GM12872 (cell line): ENCODE results near the gene CACNA2D3.

Experiments used
- CTCF ChIP-seq: IDR thresholded peaks from 3 replicates; pipeline ENCODE4 v1.5.1; 2011; ENCODE audit warnings: low read depth, mild to moderate bottlenecking, low read length, moderate library complexity; ENCODE audit not compliant: insufficient read depth

CACNA2D3 gene

GRCh38 chr3:54954521-54954920 is 832.2 kb downstream of the CACNA2D3 start:
- TF ChIP-seq CTCF = no peak

- TF ChIP-seq CTCF = no peak
Observed at GRCh38 chr3:54955496-54955895, 833.1 kb downstream of the CACNA2D3 start.

GRCh38 chr3:54955941-54956340 is 833.6 kb downstream of the CACNA2D3 start:
- TF ChIP-seq CTCF = no peak

- TF ChIP-seq CTCF = no peak
Observed at GRCh38 chr3:54957711-54958110, 835.4 kb downstream of the CACNA2D3 start.

- TF ChIP-seq CTCF = no peak
Observed at GRCh38 chr3:54960082-54960481, 837.7 kb downstream of the CACNA2D3 start.

GRCh38 chr3:54960701-54961100 is 838.3 kb downstream of the CACNA2D3 start:
- TF ChIP-seq CTCF = no peak

- TF ChIP-seq CTCF = no peak
Observed at GRCh38 chr3:54962200-54962599, 839.8 kb downstream of the CACNA2D3 start.

- TF ChIP-seq CTCF = no peak
Observed at GRCh38 chr3:54963641-54964040, 841.3 kb downstream of the CACNA2D3 start.
